HG02840 (cell line): ENCODE data around the gene ITPKB.
"Not testable (repeated sequence)": the region's sequence is repeated elsewhere in the genome, so short reads cannot be mapped to it uniquely, and the experiment has no call there.

Experiments
- ATAC-seq: cut with Tn5 transposase; IDR thresholded peaks from one replicate; pipeline ENCODE4 v1.9.1; 2021; ENCODE audit warnings: mild to moderate bottlenecking, moderate library complexity, moderate number of reproducible peaks; ENCODE audit not compliant: unreplicated experiment, low FRiP score

ITPKB gene

GRCh38 chr1:226732856-226733291 lies 6.2 kb downstream of the ITPKB start:
- no peak for ATAC-seq

GRCh38 chr1:226731257-226731893 lies 7.7 kb downstream of the ITPKB start:
- no peak for ATAC-seq

GRCh38 chr1:226730836-226731235 lies 8.2 kb downstream of the ITPKB start:
- ATAC-seq = no peak

GRCh38 chr1:226730071-226730470 lies 9.0 kb downstream of the ITPKB start:
- no peak for ATAC-seq

- no peak for ATAC-seq
Measured at GRCh38 chr1:226728448-226728847, 10.6 kb downstream of the ITPKB start.

- no peak for ATAC-seq
Measured at GRCh38 chr1:226725897-226726267, 13.2 kb downstream of the ITPKB start.

- ATAC-seq = no peak
Measured at GRCh38 chr1:226723657-226724532, 15.2 kb downstream of the ITPKB start.

- ATAC-seq = no peak
Measured at GRCh38 chr1:226722901-226723656, 16.0 kb downstream of the ITPKB start.

GRCh38 chr1:226722240-226722900 lies 16.7 kb downstream of the ITPKB start:
- ATAC-seq = no peak

GRCh38 chr1:226720574-226720973 lies 18.5 kb downstream of the ITPKB start:
- ATAC-seq = not testable (repeated sequence)

GRCh38 chr1:226719596-226720387 lies 19.3 kb downstream of the ITPKB start:
- no peak for ATAC-seq

- ATAC-seq = no peak
Measured at GRCh38 chr1:226717256-226717909, 21.7 kb downstream of the ITPKB start.

- ATAC-seq = no peak
Measured at GRCh38 chr1:226716577-226716976, 22.5 kb downstream of the ITPKB start.

GRCh38 chr1:226714148-226714547 lies 24.9 kb downstream of the ITPKB start:
- ATAC-seq = no peak

GRCh38 chr1:226712742-226713419 lies 26.2 kb downstream of the ITPKB start:
- no peak for ATAC-seq

- ATAC-seq = no peak
Measured at GRCh38 chr1:226711976-226712741, 26.9 kb downstream of the ITPKB start.

GRCh38 chr1:226710501-226710900 lies 28.6 kb downstream of the ITPKB start:
- ATAC-seq = no peak

GRCh38 chr1:226709953-226710352 lies 29.1 kb downstream of the ITPKB start:
- ATAC-seq = no peak
